Measurements from ENCODE around the gene KXD1.

The KXD1 gene

GRCh38 chr19:18610556-18611326 lies 53.1 kb downstream of the KXD1 start:
- Histone ChIP-seq H3K18ac (ENCODE audit: low read length) (no peak overlapping the region), H3K27me3 (ENCODE audit: insufficient read depth, low read length) (peaks cover 83% of the 10 kb centered on the region), H2AFZ (ENCODE audit: insufficient read depth, low read length, poor library complexity) (no peak overlapping the region), H4K8ac (ENCODE audit: low read depth, low read length) (no peak overlapping the region), H3K4me2 (ENCODE audit: low read length) (peak overlapping the region; percentile 25), H3K36me3 (ENCODE audit: control insufficient read depth in 1 of 2, insufficient read depth in 2 of 2, low read length in 2 of 2) (no peaks in the 10 kb centered on the region), H3K79me1 (ENCODE audit: low read length) (peaks cover 3% of the 10 kb centered on the region), H3K4me1 (ENCODE audit: control insufficient read depth in 1 of 2, insufficient read depth in 2 of 2, low read length in 2 of 2) (peaks cover 15 to 20% of the 10 kb centered on the region in 2 experiments), H2AK5ac (ENCODE audit: low read length) (no peak overlapping the region), H4K91ac (ENCODE audit: low read depth, low read length) (no peak overlapping the region), H2BK12ac (ENCODE audit: low read length) (no peak overlapping the region), H3K79me2 (ENCODE audit: control insufficient read depth, insufficient read depth, low read length, poor library complexity) (no peaks in the 10 kb centered on the region), H4K12ac (ENCODE audit: low read depth, low read length) (no peak overlapping the region), H3K23ac (ENCODE audit: low read length) (no peak overlapping the region), H3K4me3 (ENCODE audit: low read depth, low read length) (no peak overlapping the region), H2BK5ac (ENCODE audit: low read depth, low read length, poor library complexity) (no peak overlapping the region), H3K14ac (ENCODE audit: low read length) (no peak overlapping the region), H3K9me3 (ENCODE audit: insufficient read depth, low read depth, low read length) (peaks cover 3% of the 10 kb centered on the region), H2BK120ac (ENCODE audit: insufficient read depth, low read length, poor library complexity) (no peak overlapping the region), H3K9ac (ENCODE audit: low read length) (no peak overlapping the region), H3K27ac (ENCODE audit: low read depth, low read length) (no peak overlapping the region), H3K4ac (ENCODE audit: low read depth, low read length) (no peak overlapping the region)
- WGBS (ENCODE audit: extremely low coverage, insufficient coverage, insufficient read length): no CpG with 5 or more reads among the region's 45 CpGs
- no peak for DNase-seq

DNA sequence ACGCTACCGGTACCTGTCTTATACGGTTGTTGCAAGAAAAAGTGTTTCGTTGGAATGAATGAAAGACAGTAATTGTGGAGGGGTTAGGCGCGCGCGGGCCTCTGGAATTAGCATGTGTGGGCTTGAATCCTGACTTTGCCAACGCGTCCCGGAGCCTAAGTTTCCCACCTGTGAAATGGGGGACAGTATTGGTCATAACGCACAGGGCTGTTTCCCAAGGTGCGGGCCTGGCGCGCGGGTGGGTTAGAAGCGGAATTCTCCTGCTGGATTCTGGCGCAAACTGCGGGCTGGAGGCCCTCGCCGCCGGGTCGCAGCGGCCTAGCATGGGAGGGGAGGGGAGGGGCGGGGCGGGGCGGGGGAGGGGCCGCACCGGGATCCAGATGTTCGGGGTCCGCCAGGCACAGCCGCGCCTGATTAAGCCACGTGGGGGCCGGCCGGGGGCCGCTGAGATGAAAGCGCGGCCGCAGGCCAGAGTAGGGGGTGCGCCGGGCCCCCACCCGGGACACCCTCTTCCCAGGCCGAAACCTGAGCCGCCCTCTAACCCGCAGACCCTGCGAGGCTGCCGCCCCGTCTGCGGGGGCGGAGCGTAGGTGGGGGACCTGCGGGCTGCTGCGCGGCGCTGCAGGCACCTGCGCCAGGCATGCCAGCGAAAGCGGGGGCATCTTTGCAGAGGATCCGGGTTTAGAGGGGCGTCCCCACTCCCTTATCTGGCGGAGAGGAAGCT lies 53.8 kb downstream of the KXD1 start:
- no peak overlapping the region for H3K4me3 ChIP-seq (ENCODE audit: low read depth, low read length)
- no peaks in the 10 kb centered on the region for H3K79me2 ChIP-seq (ENCODE audit: control insufficient read depth, insufficient read depth, low read length, poor library complexity)
- no peak overlapping the region for H4K91ac ChIP-seq (ENCODE audit: low read depth, low read length)
- peak; percentile 18 to 49 for DNase-seq
- H3K36me3 ChIP-seq (ENCODE audit: control insufficient read depth in 1 of 2, insufficient read depth in 2 of 2, low read length in 2 of 2): no peaks in the 10 kb centered on the region
- no CpG with 5 or more reads among the region's 62 CpGs for whole genome bisulfite sequencing (ENCODE audit: extremely low coverage, insufficient coverage, insufficient read length)
- no peak overlapping the region for H2BK12ac ChIP-seq (ENCODE audit: low read length)
- H2BK120ac ChIP-seq (ENCODE audit: insufficient read depth, low read length, poor library complexity): no peak overlapping the region
- no peak overlapping the region for H3K14ac ChIP-seq (ENCODE audit: low read length)
- no peak overlapping the region for H3K18ac ChIP-seq (ENCODE audit: low read length)
- H3K27ac ChIP-seq (ENCODE audit: low read depth, low read length): no peak overlapping the region
- no peak overlapping the region for H4K8ac ChIP-seq (ENCODE audit: low read depth, low read length)
- H2BK5ac ChIP-seq (ENCODE audit: low read depth, low read length, poor library complexity): no peak overlapping the region
- peaks cover 3% of the 10 kb centered on the region for H3K9me3 ChIP-seq (ENCODE audit: insufficient read depth, low read depth, low read length)
- H3K27me3 ChIP-seq (ENCODE audit: insufficient read depth, low read length): peaks cover 77% of the 10 kb centered on the region
- H2AK5ac ChIP-seq (ENCODE audit: low read length): no peak overlapping the region
- H3K4ac ChIP-seq (ENCODE audit: low read depth, low read length): no peak overlapping the region
- H2AFZ ChIP-seq (ENCODE audit: insufficient read depth, low read length, poor library complexity): no peak overlapping the region
- H3K79me1 ChIP-seq (ENCODE audit: low read length): peaks cover 3% of the 10 kb centered on the region
- H3K4me1 ChIP-seq (ENCODE audit: control insufficient read depth in 1 of 2, insufficient read depth in 2 of 2, low read length in 2 of 2): peaks cover 15 to 20% of the 10 kb centered on the region in 2 experiments
- no peak overlapping the region for H3K23ac ChIP-seq (ENCODE audit: low read length)
- peak overlapping the region; percentile 27 for H3K4me2 ChIP-seq (ENCODE audit: low read length)
- no peak overlapping the region for H3K9ac ChIP-seq (ENCODE audit: low read length)
- no peak overlapping the region for H4K12ac ChIP-seq (ENCODE audit: low read depth, low read length)

GRCh38 chr19:18612051-18612771 lies 54.5 kb downstream of the KXD1 start:
- Histone ChIP-seq H3K4me3 (ENCODE audit: low read depth, low read length) (no peak overlapping the region), H3K4me1 (ENCODE audit: control insufficient read depth in 1 of 2, insufficient read depth in 2 of 2, low read length in 2 of 2) (peaks cover 15 to 18% of the 10 kb centered on the region in 2 experiments)

DNA sequence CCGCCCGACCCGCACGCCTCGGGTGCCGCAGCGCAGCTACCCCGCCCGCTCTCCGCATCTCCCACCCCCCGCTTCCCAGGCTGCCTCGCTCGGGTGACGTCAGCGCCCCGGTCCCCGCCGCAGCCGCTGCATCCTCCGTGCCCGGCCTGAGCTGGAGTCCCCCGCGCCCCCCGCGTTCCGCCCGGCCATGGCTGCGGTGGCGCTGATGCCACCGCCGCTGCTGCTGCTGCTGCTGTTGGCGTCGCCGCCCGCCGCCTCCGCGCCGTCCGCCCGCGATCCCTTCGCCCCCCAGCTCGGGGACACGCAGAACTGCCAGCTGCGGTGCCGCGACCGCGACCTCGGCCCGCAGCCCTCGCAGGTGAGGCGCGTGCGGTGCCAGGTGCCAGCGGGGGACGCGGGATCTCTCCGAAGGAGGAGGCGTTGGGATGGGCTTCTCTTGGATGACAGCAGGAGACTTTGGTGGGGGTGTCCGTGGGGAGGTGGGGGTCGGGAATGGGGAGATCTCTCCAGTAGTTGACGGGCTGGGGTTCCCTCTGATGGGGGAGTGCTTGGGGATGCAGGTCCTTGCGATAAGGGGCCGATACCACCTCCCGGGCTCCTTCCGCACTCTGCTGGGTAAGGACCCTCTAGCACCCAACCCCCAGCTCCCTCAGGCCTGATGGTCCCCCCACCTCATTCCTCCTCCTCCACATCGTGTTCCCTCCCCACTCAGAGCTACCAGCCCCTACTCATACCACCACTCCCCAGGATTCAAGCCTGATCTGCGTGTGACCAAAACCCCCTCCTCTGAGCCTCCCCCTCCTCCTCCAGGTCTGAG lies 55.3 kb downstream of the KXD1 start, which contains the start of gene TMEM59L:
Gene TMEM59L (plus strand): TSS at position 99 of the 817 bp plus-strand sequence. CDS start 89 bp downstream, at position 188.
- Histone ChIP-seq H3K4me1 (ENCODE audit: control insufficient read depth in 1 of 2, insufficient read depth in 2 of 2, low read length in 2 of 2) (peaks cover 15 to 16% of the 10 kb centered on the region in 2 experiments), H2BK120ac (ENCODE audit: insufficient read depth, low read length, poor library complexity) (no peak within 1 kb of the TSS), H2BK5ac (ENCODE audit: low read depth, low read length, poor library complexity) (no peak within 1 kb of the TSS), H3K4me3 (ENCODE audit: low read depth, low read length) (peak within 1 kb of the TSS; percentile 59), H3K79me2 (ENCODE audit: control insufficient read depth, insufficient read depth, low read length, poor library complexity) (no peaks in the 10 kb centered on the region), H3K27me3 (ENCODE audit: insufficient read depth, low read length) (peaks cover 66% of the 10 kb centered on the region), H4K12ac (ENCODE audit: low read depth, low read length) (no peak within 1 kb of the TSS), H3K23ac (ENCODE audit: low read length) (no peak within 1 kb of the TSS), H2BK12ac (ENCODE audit: low read length) (no peak within 1 kb of the TSS), H3K4ac (ENCODE audit: low read depth, low read length) (no peak within 1 kb of the TSS), H3K14ac (ENCODE audit: low read length) (no peak within 1 kb of the TSS), H3K9ac (ENCODE audit: low read length) (no peak within 1 kb of the TSS), H3K79me1 (ENCODE audit: low read length) (peaks cover 3% of the 10 kb centered on the region), H3K9me3 (ENCODE audit: insufficient read depth, low read depth, low read length) (peaks cover 3% of the 10 kb centered on the region), H3K36me3 (ENCODE audit: control insufficient read depth in 1 of 2, insufficient read depth in 2 of 2, low read length in 2 of 2) (no peaks in the 10 kb centered on the region), H2AK5ac (ENCODE audit: low read length) (no peak within 1 kb of the TSS), H4K91ac (ENCODE audit: low read depth, low read length) (no peak within 1 kb of the TSS), H3K4me2 (ENCODE audit: low read length) (peak within 1 kb of the TSS; percentile 59), H3K18ac (ENCODE audit: low read length) (no peak within 1 kb of the TSS), H3K27ac (ENCODE audit: low read depth, low read length) (no peak within 1 kb of the TSS), H4K8ac (ENCODE audit: low read depth, low read length) (no peak within 1 kb of the TSS), H2AFZ (ENCODE audit: insufficient read depth, low read length, poor library complexity) (peak within 1 kb of the TSS; percentile 30)
- DNase-seq: no peak
- no CpG with 5 or more reads among the region's 70 CpGs for WGBS (ENCODE audit: extremely low coverage, insufficient coverage, insufficient read length)

More at GRCh38 chr19:18612051-18612771, 54.5 kb downstream of the KXD1 start:
- no peak overlapping the region for H3K4ac ChIP-seq (ENCODE audit: low read depth, low read length)
- peaks cover 3% of the 10 kb centered on the region for H3K9me3 ChIP-seq (ENCODE audit: insufficient read depth, low read depth, low read length)
- H2AFZ ChIP-seq (ENCODE audit: insufficient read depth, low read length, poor library complexity): no peak overlapping the region
- no peak overlapping the region for H3K23ac ChIP-seq (ENCODE audit: low read length)
- H3K14ac ChIP-seq (ENCODE audit: low read length): no peak overlapping the region
- H3K79me2 ChIP-seq (ENCODE audit: control insufficient read depth, insufficient read depth, low read length, poor library complexity): no peaks in the 10 kb centered on the region
- H2BK120ac ChIP-seq (ENCODE audit: insufficient read depth, low read length, poor library complexity): no peak overlapping the region
- H4K91ac ChIP-seq (ENCODE audit: low read depth, low read length): no peak overlapping the region
- H3K18ac ChIP-seq (ENCODE audit: low read length): no peak overlapping the region
- no peak overlapping the region for H2BK5ac ChIP-seq (ENCODE audit: low read depth, low read length, poor library complexity)
- H2AK5ac ChIP-seq (ENCODE audit: low read length): no peak overlapping the region
- peaks cover 3% of the 10 kb centered on the region for H3K79me1 ChIP-seq (ENCODE audit: low read length)
- no peak overlapping the region for H4K12ac ChIP-seq (ENCODE audit: low read depth, low read length)
- no peak for DNase-seq
- no peak overlapping the region for H2BK12ac ChIP-seq (ENCODE audit: low read length)
- H4K8ac ChIP-seq (ENCODE audit: low read depth, low read length): no peak overlapping the region
- H3K9ac ChIP-seq (ENCODE audit: low read length): no peak overlapping the region
- WGBS (ENCODE audit: extremely low coverage, insufficient coverage, insufficient read length): no CpG with 5 or more reads among the region's 30 CpGs
- H3K36me3 ChIP-seq (ENCODE audit: control insufficient read depth in 1 of 2, insufficient read depth in 2 of 2, low read length in 2 of 2): no peaks in the 10 kb centered on the region
- peaks cover 74% of the 10 kb centered on the region for H3K27me3 ChIP-seq (ENCODE audit: insufficient read depth, low read length)
- H3K27ac ChIP-seq (ENCODE audit: low read depth, low read length): no peak overlapping the region
- peak overlapping the region; percentile 59 for H3K4me2 ChIP-seq (ENCODE audit: low read length)

Measured in trophoblast cell (in vitro differentiated cells and primary cell).